ENCODE measurements around the gene SIRPB2.

- no peak for TF ChIP-seq POLR2AphosphoS5 (IDR thresholded peaks at IDR 0.05; ENCODE audit: low read depth, low read length)
- TF ChIP-seq TAF1 (IDR thresholded peaks at IDR 0.05; ENCODE audit: borderline replicate concordance, insufficient read depth, low read length): no peak
- no peak for TF ChIP-seq REST (IDR thresholded peaks at IDR 0.05; ENCODE audit: insufficient read depth in 1 of 2, low read depth in 2 of 2, low read length in 2 of 2)
These were observed 9.3 kb upstream of the SIRPB2 start for GRCh38 chr20:1500496-1500895.

Measured in PFSK-1 (cell line).